Stomach (tissue), 9 donors: Measurements from ENCODE around the gene NR2F1. TPM values are rescaled to one million over a fixed set of nuclear protein-coding genes. Genes with fewer than 3 reads are reported as not detected.

Source experiments
- DNase-seq, 2 donors: peaks; one replicate each; pipeline versions ENCODE4 v3.0.0 to v3.0.0-alpha.2; 2013 to 2019
- H3K27ac ChIP-seq, 5 donors: fragments of 200-600 bp in 4 of 5; sonication (generic) in 4 of 5; one replicate each; pipeline ENCODE4 v1.5.1; 2013 to 2019; ENCODE audit warnings: mild to moderate bottlenecking in 1 of 5, moderate library complexity in 1 of 5
- H3K27me3 ChIP-seq, 3 donors: fragments of 200-600 bp; sonication (generic); one replicate each; pipeline ENCODE4 v1.5.1; 2017 to 2019; ENCODE audit warnings: mixed run types in 1 of 3
- H3K36me3 ChIP-seq, 4 donors: fragments of 200-600 bp; sonication (generic); 1 replicate in 3 of 4; 2 replicates in 1 of 4; pipeline ENCODE4 v1.5.1; 2016 to 2019
- H3K4me1 ChIP-seq, 4 donors: fragments of 200-600 bp; sonication (generic); one replicate each; pipeline ENCODE4 v1.5.1; 2016 to 2019
- H3K4me3 ChIP-seq, 4 donors: fragments of 200-600 bp; sonication (generic) in 3 of 4; one replicate each; pipeline ENCODE4 v1.5.1; 2016 to 2019; ENCODE audit warnings: mild to moderate bottlenecking in 1 of 4
- H3K9me3 ChIP-seq, 4 donors: fragments of 200-600 bp; sonication (generic); one replicate each; pipeline ENCODE4 v1.5.1; 2016 to 2019
- EP300 ChIP-seq: sonication (generic); formaldehyde crosslinking; IDR thresholded peaks from one replicate; pipeline ENCODE4 v1.6.1; 2017; ENCODE audit warnings: antibody characterized with exemption
- POLR2A ChIP-seq, 4 donors: fragments of 450-650 bp; IDR thresholded peaks; one replicate each; pipeline ENCODE4 v1.6.1; 2016; ENCODE audit warnings: antibody characterized with exemption in 4 of 4, control low read depth in 2 of 4, mild to moderate bottlenecking in 1 of 4, moderate library complexity in 1 of 4
- POLR2AphosphoS5 ChIP-seq, 3 donors: sonication (generic); formaldehyde crosslinking; IDR thresholded peaks; one replicate each; pipeline ENCODE4 v1.6.1; 2016; ENCODE audit warnings: antibody characterized with exemption in 3 of 3
- WGBS, 5 donors: extraction: QIAGEN DNeasy Blood & Tissue Kit in 3 of 5; methylation state at CpG; one replicate each; pipeline versions ENCODE4 v1.1.5 to v1.1.7; 2013 to 2018; 5-methylcytosine and 5-hydroxymethylcytosine counted together
- intact Hi-C: fragments of 100-400 bp; cut with DNase I; formaldehyde crosslinking; loops from one replicate; pipeline ENCODE4 v1.15.1; 2023; ENCODE audit warnings: low total_unique reads
- polyA plus RNA-seq, 3 donors: library from polyadenylated mRNA; stranded (reverse); fragments of 200-250 nt; gene quantifications; one replicate each; pipeline ENCODE4 v1.2.3, GENCODE V29; 2013
- total RNA-seq, 5 donors: library from RNA; depleted of rRNA; stranded (reverse); fragments of >200 nt; gene quantifications; one replicate each; pipeline versions ENCODE4 v1.1.0 to v1.2.3, GENCODE V29; 2014 to 2016
- TF ChIP-seq, protein P1 (sequence below), 7 experiments: fragments of 450-650 bp in 4 of 7; fragments of 200-600 bp in 3 of 7; sonication (generic) in 3 of 7; IDR thresholded peaks; one replicate each; pipeline ENCODE4 v1.5.1; 2016 to 2019; ENCODE audit warnings: antibody characterized with exemption in 7 of 7, control low read depth in 2 of 7, mild to moderate bottlenecking in 1 of 7
- donor health status: healthy with polysubstance abuse.
- donor health status: Bipolar disorder and iron deficiency.
- donor health status: healthy.

Gene NR2F1
- total and polyA plus RNA-seq, 8 donors, result 0.87 to 115 (median 22.4) TPM

DNA sequence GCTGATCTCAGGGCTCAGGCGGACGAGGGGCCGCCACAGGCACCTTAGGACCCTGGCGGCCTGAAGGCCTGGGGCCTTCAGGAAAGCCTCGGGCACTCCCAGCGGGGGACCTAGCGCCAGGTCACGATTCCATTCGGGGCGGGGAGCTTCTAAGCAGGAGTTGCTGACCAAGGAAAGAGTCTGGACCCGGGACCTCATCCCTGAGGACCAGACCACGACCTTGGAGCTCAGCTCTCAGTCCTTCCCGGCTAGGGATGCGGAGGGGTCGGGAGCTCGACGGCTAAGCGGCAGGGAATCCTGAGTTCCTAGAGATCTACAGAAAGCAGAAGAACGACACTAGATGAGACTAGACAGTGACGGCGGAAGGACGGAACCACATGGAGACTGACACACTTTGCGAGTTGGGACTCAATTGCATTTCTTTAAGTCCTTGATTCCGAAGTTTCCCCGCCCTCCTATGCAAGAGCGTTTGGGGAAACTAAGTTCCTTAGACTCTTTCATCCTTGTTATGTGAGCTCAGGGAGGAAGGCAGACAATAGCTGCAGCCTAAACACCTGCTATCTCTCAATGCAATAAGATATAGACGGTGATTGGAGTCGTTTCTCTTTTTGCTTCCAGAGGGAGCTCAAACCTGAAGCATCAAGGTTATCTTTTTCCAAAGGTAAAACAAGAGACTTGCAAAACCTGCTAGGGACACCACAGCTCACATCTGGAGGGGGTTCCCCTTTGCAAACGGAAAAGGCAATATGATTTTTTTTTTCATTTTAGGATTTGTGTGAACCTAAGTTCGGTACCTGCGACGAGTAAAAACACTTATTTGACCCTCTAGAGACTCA is 11.7 kb upstream of the NR2F1 start:
- Histone ChIP-seq H3K36me3 (no peaks in the 10 kb centered on the region), H3K4me3 (peak overlapping the region in 2 of 4 donors; percentile 22 to 31), H3K4me1 (peaks cover 0 to 58% (median 27%) of the 10 kb centered on the region in 4 donors), H3K9me3 (peaks cover 0 to 8% (median 0%) of the 10 kb centered on the region in 4 donors), H3K27me3 (peaks cover 0 to 81% (median 44%) of the 10 kb centered on the region in 3 donors), H3K27ac (peak overlapping the region in 1 of 5 donors; percentile 91)
- peak in 1 of 2 donors; percentile 14 for DNase-seq
- intact Hi-C loops, result no loop called here
- TF ChIP-seq POLR2A (IDR thresholded peaks at IDR 0.05) (no peak), POLR2AphosphoS5 (IDR thresholded peaks at IDR 0.05) (no peak)
- TF ChIP-seq, protein P1, sequence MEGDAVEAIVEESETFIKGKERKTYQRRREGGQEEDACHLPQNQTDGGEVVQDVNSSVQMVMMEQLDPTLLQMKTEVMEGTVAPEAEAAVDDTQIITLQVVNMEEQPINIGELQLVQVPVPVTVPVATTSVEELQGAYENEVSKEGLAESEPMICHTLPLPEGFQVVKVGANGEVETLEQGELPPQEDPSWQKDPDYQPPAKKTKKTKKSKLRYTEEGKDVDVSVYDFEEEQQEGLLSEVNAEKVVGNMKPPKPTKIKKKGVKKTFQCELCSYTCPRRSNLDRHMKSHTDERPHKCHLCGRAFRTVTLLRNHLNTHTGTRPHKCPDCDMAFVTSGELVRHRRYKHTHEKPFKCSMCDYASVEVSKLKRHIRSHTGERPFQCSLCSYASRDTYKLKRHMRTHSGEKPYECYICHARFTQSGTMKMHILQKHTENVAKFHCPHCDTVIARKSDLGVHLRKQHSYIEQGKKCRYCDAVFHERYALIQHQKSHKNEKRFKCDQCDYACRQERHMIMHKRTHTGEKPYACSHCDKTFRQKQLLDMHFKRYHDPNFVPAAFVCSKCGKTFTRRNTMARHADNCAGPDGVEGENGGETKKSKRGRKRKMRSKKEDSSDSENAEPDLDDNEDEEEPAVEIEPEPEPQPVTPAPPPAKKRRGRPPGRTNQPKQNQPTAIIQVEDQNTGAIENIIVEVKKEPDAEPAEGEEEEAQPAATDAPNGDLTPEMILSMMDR (IDR thresholded peaks at IDR 0.05), result no peak
- 50 to 69% (median 60%) methylated on average over 20 to 32 of the region's 32 CpGs for WGBS, 5 donors

DNA sequence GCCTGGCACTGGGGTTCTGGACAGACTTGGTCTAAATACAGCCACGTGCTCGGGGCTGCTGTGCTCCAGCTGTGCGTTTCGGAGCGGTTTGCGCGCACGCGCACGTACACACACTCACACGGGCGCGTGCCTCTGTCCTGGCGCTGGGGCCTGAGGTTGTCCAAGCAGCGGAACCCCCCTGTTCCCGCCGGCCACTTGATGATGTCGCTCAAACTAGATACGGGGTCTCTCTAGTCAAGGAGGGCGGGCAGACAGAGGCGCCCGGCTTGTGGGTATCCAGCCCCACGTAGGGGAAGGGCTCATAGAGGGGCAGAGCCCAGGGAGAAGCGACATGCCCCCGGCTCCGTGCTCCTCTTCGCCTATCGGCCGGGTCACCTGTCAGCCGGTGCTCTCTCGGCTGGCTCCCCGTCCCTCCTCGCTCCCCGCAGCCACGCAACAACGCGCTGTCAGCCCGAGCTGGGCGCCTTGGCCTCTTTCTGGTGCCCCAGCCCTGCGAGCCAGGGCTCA is 10.9 kb upstream of the NR2F1 start:
- Histone ChIP-seq H3K27ac (peak overlapping the region in 4 of 5 donors; percentile 22 to 91 (median 60)), H3K4me1 (peaks cover 1 to 67% (median 33%) of the 10 kb centered on the region in 4 donors), H3K27me3 (peaks cover 0 to 88% (median 47%) of the 10 kb centered on the region in 3 donors), H3K36me3 (no peaks in the 10 kb centered on the region), H3K4me3 (peak overlapping the region; percentile 1 to 26 (median 16)), H3K9me3 (peaks cover 0 to 8% (median 0%) of the 10 kb centered on the region in 4 donors)
- intact Hi-C loops, result no loop called here
- peak in 1 of 2 donors; percentile 50 for DNase-seq
- 11 to 52% (median 23%) methylated on average over 32 to 40 of the region's 40 CpGs for WGBS, 5 donors
- TF ChIP-seq POLR2A (IDR thresholded peaks at IDR 0.05) (no peak), EP300 (no peak), POLR2AphosphoS5 (IDR thresholded peaks at IDR 0.05) (no peak)
- TF ChIP-seq, protein P1 (IDR thresholded peaks at IDR 0.05), result no peak

DNA sequence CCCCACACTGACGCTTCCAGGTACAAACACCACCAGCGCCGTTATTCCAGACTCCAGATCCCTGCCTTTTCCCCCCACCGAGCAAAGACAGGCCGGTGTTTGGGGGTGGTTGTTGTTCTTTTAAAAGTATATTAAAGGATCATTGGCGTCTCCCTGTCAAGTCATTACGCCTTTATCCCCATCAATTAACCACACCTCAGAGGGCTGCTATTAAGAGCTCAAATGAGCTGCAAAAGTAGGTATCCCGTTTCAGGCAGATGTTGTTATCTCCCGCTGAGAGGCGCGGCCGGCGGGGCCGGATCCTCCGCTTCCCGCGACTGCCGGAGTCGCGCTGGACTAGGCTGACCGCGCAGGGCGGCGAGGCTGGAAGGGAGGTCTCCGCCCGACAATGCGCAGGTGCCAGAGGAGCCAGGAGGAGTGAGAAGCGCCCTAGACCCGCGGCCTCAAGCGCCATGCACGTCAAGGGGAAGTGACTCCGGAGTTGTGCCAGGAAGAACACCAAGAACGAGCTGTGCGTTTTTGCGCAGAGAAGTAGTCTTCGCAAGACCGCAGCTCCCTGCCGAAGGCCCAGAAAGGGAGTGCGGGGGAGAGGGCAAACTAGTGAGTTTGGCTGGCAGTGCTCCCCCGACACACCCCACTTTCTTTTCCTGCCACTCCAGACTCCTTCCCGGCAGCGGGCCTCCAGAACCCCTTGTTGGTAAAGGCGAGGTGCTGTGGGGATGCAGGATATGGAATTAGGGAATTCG is 10.2 kb upstream of the NR2F1 start:
- Histone ChIP-seq H3K9me3 (peaks cover 0 to 8% (median 0%) of the 10 kb centered on the region in 4 donors), H3K27ac (peak overlapping the region in 4 of 5 donors; percentile 22 to 91 (median 76)), H3K4me1 (peaks cover 7 to 66% (median 34%) of the 10 kb centered on the region in 4 donors), H3K4me3 (peak overlapping the region; percentile 1 to 26 (median 16)), H3K36me3 (no peaks in the 10 kb centered on the region), H3K27me3 (peaks cover 0 to 94% (median 48%) of the 10 kb centered on the region in 3 donors)
- TF ChIP-seq, protein P1 (IDR thresholded peaks at IDR 0.05), result no peak
- TF ChIP-seq POLR2A (IDR thresholded peaks at IDR 0.05) (no peak), EP300 (no peak), POLR2AphosphoS5 (IDR thresholded peaks at IDR 0.05) (no peak)
- peak in 1 of 2 donors; percentile 49 for DNase-seq
- intact Hi-C loops, result no loop called here
- WGBS, 5 donors, result 13 to 33% (median 20%) methylated on average over 42 to 45 of the region's 45 CpGs
